SK-N-SH (cell line): ENCODE results near the gene FOXO1. TPM values are rescaled to one million over a fixed set of nuclear protein-coding genes. Genes with fewer than 3 reads are reported as not detected.

ENCODE experiments used
- CTCF ChIA-PET: fragments of 300-600, 350-600 bp; formaldehyde crosslinking; extraction: SDS; loops from one replicate; lab custom pipeline; 2021; lab: Yijun Ruan, JAX
- POLR2A ChIA-PET: fragments of 350-600 bp; sonication (Branson Sonifier 250); formaldehyde crosslinking; extraction: SDS; loops from one replicate; lab custom pipeline; 2020; ENCODE audit warnings: antibody characterized with exemption, inconsistent platforms; lab: Yijun Ruan, JAX
- DNase-seq: peaks from one replicate; pipeline ENCODE4 v3.0.0; 2012
- H2AFZ ChIP-seq: fragments of 200-600 bp; sonication (generic); 2 replicates; pipeline ENCODE4 v1.8.1; 2016; ENCODE audit warnings: antibody characterized with exemption, mild to moderate bottlenecking, low read depth
- H3F3A ChIP-seq: fragments of 200-600 bp; sonication (generic); replicated peaks from 2 replicates; pipeline ENCODE3; 2016; ENCODE audit warnings: antibody characterized with exemption, mild to moderate bottlenecking; ENCODE audit not compliant: insufficient read depth
- H3K27ac ChIP-seq, 2 experiments: fragments of 200-500 bp in 1 of 2; fragments of 200-600 bp in 1 of 2; sonication (Bioruptor generic) in 1 of 2; sonication (generic), shearing (Covaris generic) in 1 of 2; 2 replicates each; pipeline versions ENCODE4 v1.5.1 to v1.6.1; 2014 to 2016; ENCODE audit warnings: low read depth in 2 of 2, inconsistent platforms in 1 of 2, low read length in 1 of 2, mild to moderate bottlenecking in 1 of 2, mixed read lengths in 1 of 2
- H3K27me3 ChIP-seq: fragments of 200-600 bp; sonication (generic), shearing (Covaris generic); 2 replicates; pipeline ENCODE4 v1.6.1; 2016; ENCODE audit warnings: mixed run types; ENCODE audit not compliant: insufficient read depth
- H3K36me3 ChIP-seq, 2 experiments: fragments of 200-500 bp in 1 of 2; fragments of 200-600 bp in 1 of 2; sonication (Bioruptor generic) in 1 of 2; sonication (generic) in 1 of 2; replicated peaks in 1 of 2; 2 replicates each; pipeline versions ENCODE3 to v1.5.1; 2014 to 2016; ENCODE audit warnings: low read length in 1 of 2, mild to moderate bottlenecking in 1 of 2; ENCODE audit not compliant: insufficient read depth in 2 of 2, control insufficient read depth in 1 of 2
- H3K4me1 ChIP-seq, 2 experiments: fragments of 200-500 bp in 1 of 2; fragments of 200-600 bp in 1 of 2; sonication (Bioruptor generic) in 1 of 2; sonication (generic), shearing (Covaris generic) in 1 of 2; 2 replicates each; pipeline versions ENCODE4 v1.5.1 to v1.6.1; 2014 to 2016; ENCODE audit warnings: low read depth in 1 of 2, low read length in 1 of 2, mixed run types in 1 of 2; ENCODE audit not compliant: insufficient read depth in 2 of 2, control insufficient read depth in 1 of 2
- H3K4me2 ChIP-seq: fragments of 200-600 bp; sonication (generic), shearing (Covaris generic); 2 replicates; pipeline ENCODE4 v1.6.1; 2017; ENCODE audit warnings: mixed run types
- H3K4me3 ChIP-seq, 2 experiments: fragments of 200-500 bp in 1 of 2; fragments of 200-600 bp in 1 of 2; sonication (Bioruptor generic) in 1 of 2; sonication (generic), shearing (Covaris generic) in 1 of 2; 2 replicates each; pipeline versions ENCODE4 v1.5.1 to v1.8.1; 2014 to 2016; ENCODE audit warnings: low read depth in 2 of 2, inconsistent platforms in 1 of 2, low read length in 1 of 2, mild to moderate bottlenecking in 1 of 2, mixed read lengths in 1 of 2, moderate library complexity in 1 of 2
- H3K79me2 ChIP-seq: fragments of 200-600 bp; sonication (generic); 2 replicates; pipeline ENCODE4 v1.8.1; 2017; ENCODE audit warnings: mild to moderate bottlenecking; ENCODE audit not compliant: insufficient read depth
- H3K9ac ChIP-seq: fragments of 200-600 bp; sonication (generic); 2 replicates; pipeline ENCODE4 v1.6.1; 2017; ENCODE audit warnings: mixed run types
- H3K9me2 ChIP-seq: fragments of 200-600 bp; sonication (generic); 2 replicates; pipeline ENCODE4 v1.6.1; 2017; ENCODE audit warnings: mixed run types
- H3K9me3 ChIP-seq: fragments of 200-600 bp; sonication (generic); 2 replicates; pipeline ENCODE4 v1.6.1; 2017; ENCODE audit warnings: mixed run types, mild to moderate bottlenecking, moderate library complexity
- H4K20me1 ChIP-seq: fragments of 200-600 bp; sonication (generic); 2 replicates; pipeline ENCODE4 v1.6.1; 2017; ENCODE audit warnings: mild to moderate bottlenecking, mixed run types; ENCODE audit not compliant: insufficient read depth
- EP300 ChIP-seq, 2 experiments: IDR thresholded peaks; 2 replicates each; pipeline versions ENCODE4 v1.4.0 to v1.6.1; 2012; ENCODE audit warnings: borderline replicate concordance in 1 of 2, low read depth in 1 of 2, low read length in 1 of 2
- EZH2phosphoT487 ChIP-seq: fragments of 200-600 bp; sonication (generic); IDR thresholded peaks from 2 replicates; pipeline ENCODE4 v1.6.1; 2017; ENCODE audit warnings: low read depth, mixed run types, mild to moderate bottlenecking, antibody characterized with exemption, moderate library complexity, borderline replicate concordance
- FOXJ3 ChIP-seq: sonication (generic); formaldehyde crosslinking; IDR thresholded peaks from 2 replicates; pipeline ENCODE4 v1.5.1; 2020; ENCODE audit warnings: mild to moderate bottlenecking, missing genetic modification reagents
- FOXM1 ChIP-seq: IDR thresholded peaks from 2 replicates; pipeline ENCODE4 v1.4.0; 2012; ENCODE audit warnings: low read depth, mild to moderate bottlenecking
- MAX ChIP-seq: IDR thresholded peaks from 2 replicates; pipeline ENCODE4 v1.4.0; 2012; ENCODE audit warnings: low read depth
- MXI1 ChIP-seq: IDR thresholded peaks from 2 replicates; pipeline ENCODE4 v1.6.1; 2012; ENCODE audit warnings: mild to moderate bottlenecking, low read depth, low read length, improper control_type of control experiment
- PBX3 ChIP-seq: IDR thresholded peaks from 2 replicates; pipeline ENCODE4; 2012
- POLR2AphosphoS5 ChIP-seq: IDR thresholded peaks from 2 replicates; pipeline ENCODE4 v1.6.1; 2012; ENCODE audit warnings: low read depth, low read length
- RAD21 ChIP-seq: IDR thresholded peaks from 2 replicates; pipeline ENCODE4 v1.6.1; 2012; ENCODE audit warnings: mild to moderate bottlenecking, low read length
- RCOR1 ChIP-seq: fragments of 150-350 bp; IDR thresholded peaks from 2 replicates; pipeline ENCODE4 v1.6.1; 2017; ENCODE audit warnings: antibody characterized with exemption, low read length
- SIN3A ChIP-seq: IDR thresholded peaks from 2 replicates; pipeline ENCODE4 v1.6.1; 2012; ENCODE audit warnings: low read depth, mild to moderate bottlenecking, low read length, moderate library complexity, borderline replicate concordance
- TAF1 ChIP-seq: IDR thresholded peaks from 2 replicates; pipeline ENCODE4 v1.6.1; 2012; ENCODE audit warnings: low read depth, mild to moderate bottlenecking, low read length, moderate library complexity, borderline replicate concordance
- TCF12 ChIP-seq: IDR thresholded peaks from 2 replicates; pipeline ENCODE4 v1.4.0; 2012
- WGBS: methylation state at CpG from one replicate; pipeline ENCODE4 v1.1.6; 2017; ENCODE audit warnings: low lambda C conversion rate; 5-methylcytosine and 5-hydroxymethylcytosine counted together
- polyA plus RNA-seq, 3 experiments: library from polyadenylated mRNA; depleted of rRNA; stranded (reverse); fragments of >200 nt; gene quantifications; 2 replicates each; pipeline ENCODE4 v1.2.3, GENCODE V29; 2012

FOXO1 gene
- polyA plus RNA-seq, 1 of the 3 experiments (the other 2 are of a cell fraction) = 1.8 TPM

- H3K4me2 ChIP-seq = no peak overlapping the region
- whole genome bisulfite sequencing = 93% methylated on average over 1 of the region's 1 CpG
- no peak for DNase-seq
- no peaks in the 10 kb centered on the region; the same call in 1 of the 2 replicates for H4K20me1 ChIP-seq
- no peak for TF ChIP-seq MAX
- no peak for TF ChIP-seq RAD21
- TF ChIP-seq POLR2AphosphoS5 = no peak
- TF ChIP-seq TAF1 = no peak
- TF ChIP-seq RCOR1 = no peak
- no peak for TF ChIP-seq EP300 (IDR thresholded peaks at IDR 0.05; ENCODE audit: borderline replicate concordance in 1 of 2, low read depth in 1 of 2, low read length in 1 of 2)
- TF ChIP-seq EZH2phosphoT487 = no peak
- TF ChIP-seq MXI1 = no peak
- no peak for TF ChIP-seq TCF12
- no peak for TF ChIP-seq SIN3A
- TF ChIP-seq FOXJ3 (CRISPR knock-in tag) = no peak
- no peak for TF ChIP-seq FOXM1
- no peaks in the 10 kb centered on the region for H3K27me3 ChIP-seq
- no peaks in the 10 kb centered on the region for H3K9me2 ChIP-seq
- 0 out of 4 replicates have a peak, but pooled peaks cover 0 to 6% of the 10 kb centered on the region in 2 experiments for H3K4me1 ChIP-seq
- no peak overlapping the region for H3K27ac ChIP-seq
- no peaks in the 10 kb centered on the region for H3F3A ChIP-seq
- H3K79me2 ChIP-seq = peaks cover 11% of the 10 kb centered on the region; the same call in 1 of the 2 replicates
- H3K4me3 ChIP-seq = no peak overlapping the region
- CTCF ChIA-PET = no interaction called here
- H2AFZ ChIP-seq = no peak overlapping the region
- no peak overlapping the region for H3K9ac ChIP-seq
- H3K9me3 ChIP-seq = no peaks in the 10 kb centered on the region
- POLR2A ChIA-PET = no interaction called here
- peaks cover 0 to 3% of the 10 kb centered on the region in 2 experiments for H3K36me3 ChIP-seq
These were observed 85.2 kb downstream of the FOXO1 start for GRCh38 chr13:40581277-40581579.

GRCh38 chr13:40580566-40581276 is 85.7 kb downstream of the FOXO1 start:
- DNase-seq = no peak
- Histone ChIP-seq H3K79me2 (peaks cover 11% of the 10 kb centered on the region; the same call in 1 of the 2 replicates), H3K27me3 (no peaks in the 10 kb centered on the region)
- TF ChIP-seq PBX3 = no peak
- TF ChIP-seq, all 33 proteins: peak for 0
- Histone ChIP-seq H3K4me2 (no peak overlapping the region), H4K20me1 (no peaks in the 10 kb centered on the region; the same call in 1 of the 2 replicates), H3K4me1 (0 out of 4 replicates have a peak, but pooled peaks cover 0 to under 1% of the 10 kb centered on the region in 2 experiments), H3K4me3 (no peak overlapping the region), H3K9ac (no peak overlapping the region), H3K9me2 (no peaks in the 10 kb centered on the region), H3K36me3 (peaks cover 0 to 3% of the 10 kb centered on the region in 2 experiments), H3K9me3 (no peaks in the 10 kb centered on the region), H2AFZ (no peak overlapping the region), H3F3A (no peaks in the 10 kb centered on the region), H3K27ac (no peak overlapping the region)
- ChIA-PET POLR2A (no interaction called here), CTCF (no interaction called here)
- 98% methylated on average over 6 of the region's 7 CpGs for whole genome bisulfite sequencing
